Neural cell (in vitro differentiated cells): ENCODE measurements around the gene LTBP4.

Experiments used
- CTCF ChIP-seq: fragments of 450-650 bp; IDR thresholded peaks from 2 replicates; pipeline ENCODE4 v1.5.1; 2014; ENCODE audit warnings: antibody characterized with exemption, mild to moderate bottlenecking, moderate library complexity; ENCODE audit not compliant: poor library complexity, severe bottlenecking
- REST ChIP-seq: IDR thresholded peaks from 2 replicates; pipeline ENCODE4 v1.6.1; 2012; ENCODE audit warnings: borderline replicate concordance
- TAF1 ChIP-seq: IDR thresholded peaks from 2 replicates; pipeline ENCODE4 v1.6.1; 2012; ENCODE audit warnings: low read depth

- TF ChIP-seq CTCF (no peak), REST (no peak), TAF1 (no peak)
Measured at GRCh38 chr19:40561947-40562346, 39.2 kb upstream of the LTBP4 start.
